Sciatic nerve (tissue), 1 donor: ENCODE data around the gene KCNJ15. TPM values are rescaled to one million over a fixed set of nuclear protein-coding genes. Genes with fewer than 3 reads are reported as not detected.

Source experiments
- total RNA-seq: library from RNA; stranded (reverse); fragmentation: NEBNext Ultra II Directional; extraction: Animal tissue kit (Norgen Biotek cat#: 25700); gene quantifications from one replicate; pipeline ENCODE4 v1.2.1, GENCODE V29; 2021
- donor health status: DM: no; HTN: no; CAD: no.

Gene KCNJ15
- total RNA-seq, 1 donor from 2014 or later = 9.3 TPM

Other genes with a start within 250 kb of the KCNJ15 start
- 41.6 TPM for gene ERG, start 241.5 kb downstream of the KCNJ15 start, total RNA-seq